IMR-90 (cell line): Measurements from ENCODE around the gene C3. TPM values are rescaled to one million over a fixed set of nuclear protein-coding genes. Genes with fewer than 3 reads are reported as not detected.

Source experiments
- ATAC-seq: fragments of 200-7000 bp; cut with Tn5 transposase; 2 replicates; pipeline ENCODE4 v1.9.1; 2020; ENCODE audit warnings: low read depth, mild to moderate bottlenecking, moderate library complexity
- BruUV-seq: library from RNA; stranded (reverse); fragments of 400-500 nt; replicated peaks from 2 replicates; lab custom pipeline; 2021; lab: Mats Ljungman, UMichigan
- CTCF ChIA-PET: fragments of 300-600 bp; formaldehyde crosslinking; extraction: SDS; loops from one replicate; lab custom pipeline; 2021; ENCODE audit warnings: antibody characterized with exemption; lab: Yijun Ruan, JAX
- POLR2A ChIA-PET: fragments of 300-600 bp; sonication (Branson Sonifier 250); formaldehyde crosslinking; loops from one replicate; lab custom pipeline; 2022; ENCODE audit warnings: antibody characterized with exemption; ENCODE audit not compliant: unreplicated experiment; lab: Charles Lee
- DNase-seq: peaks from one replicate; pipeline ENCODE4 v3.0.0; 2013
- H2AFZ ChIP-seq: replicated peaks from 2 replicates; pipeline ENCODE3; 2013; ENCODE audit warnings: low read length, mild to moderate bottlenecking; ENCODE audit not compliant: poor library complexity
- H2AK5ac ChIP-seq: 2 replicates; pipeline ENCODE4 v1.6.1; 2013; ENCODE audit warnings: low read depth, low read length, inconsistent platforms
- H2AK9ac ChIP-seq: replicated peaks from 2 replicates; pipeline ENCODE3; 2013; ENCODE audit warnings: mild to moderate bottlenecking, low read depth, low read length, moderate library complexity; ENCODE audit not compliant: poor library complexity
- H2BK120ac ChIP-seq: 2 replicates; pipeline ENCODE4 v1.6.1; 2013; ENCODE audit warnings: low read depth, low read length, inconsistent platforms
- H2BK15ac ChIP-seq: 3 replicates; pipeline ENCODE4 v1.6.1; 2013; ENCODE audit warnings: low read depth, low read length, inconsistent platforms
- H2BK20ac ChIP-seq: 2 replicates; pipeline ENCODE4 v1.6.1; 2013; ENCODE audit warnings: low read depth, mild to moderate bottlenecking, inconsistent platforms, low read length, moderate library complexity
- H2BK5ac ChIP-seq: 2 replicates; pipeline ENCODE4 v1.6.1; 2013; ENCODE audit warnings: mild to moderate bottlenecking, low read depth, low read length, inconsistent platforms; ENCODE audit not compliant: poor library complexity, severe bottlenecking
- H3K14ac ChIP-seq: replicated peaks from 2 replicates; pipeline ENCODE4 v1.6.1; 2013; ENCODE audit warnings: low read depth, low read length, inconsistent platforms
- H3K18ac ChIP-seq: 2 replicates; pipeline ENCODE4 v1.6.1; 2013; ENCODE audit warnings: low read depth, low read length, control low read depth
- H3K23ac ChIP-seq: 2 replicates; pipeline ENCODE4 v1.6.1; 2013; ENCODE audit warnings: low read depth, low read length, inconsistent platforms
- H3K27ac ChIP-seq: 2 replicates; pipeline ENCODE4 v1.5.1; 2013; ENCODE audit warnings: mild to moderate bottlenecking, control low read depth, low read length; ENCODE audit not compliant: insufficient read depth
- H3K27me3 ChIP-seq: 2 replicates; pipeline ENCODE4 v1.6.1; 2013; ENCODE audit warnings: low read length; ENCODE audit not compliant: control insufficient read depth, insufficient read depth
- H3K36me3 ChIP-seq: 2 replicates; pipeline ENCODE4 v1.6.1; 2013; ENCODE audit warnings: low read length, mixed read lengths; ENCODE audit not compliant: control insufficient read depth, insufficient read depth
- H3K4ac ChIP-seq: 2 replicates; pipeline ENCODE4 v1.6.1; 2013; ENCODE audit warnings: low read depth, low read length, inconsistent platforms
- H3K4me1 ChIP-seq: 2 replicates; pipeline ENCODE4 v1.6.1; 2013; ENCODE audit warnings: low read length, mixed read lengths; ENCODE audit not compliant: control insufficient read depth, insufficient read depth
- H3K4me2 ChIP-seq: 2 replicates; pipeline ENCODE4 v1.6.1; 2013; ENCODE audit warnings: low read depth, mild to moderate bottlenecking, control low read depth, low read length, moderate library complexity
- H3K4me3 ChIP-seq: 2 replicates; pipeline ENCODE4 v1.5.1; 2013; ENCODE audit warnings: low read depth, mild to moderate bottlenecking, control low read depth, low read length, moderate library complexity; ENCODE audit not compliant: insufficient read depth
- H3K56ac ChIP-seq: 2 replicates; pipeline ENCODE4 v1.6.1; 2013; ENCODE audit warnings: low read length, inconsistent platforms; ENCODE audit not compliant: insufficient read depth; ENCODE audit errors: extremely low read depth
- H3K79me1 ChIP-seq, 2 experiments: 2 replicates each; pipeline ENCODE4 v1.6.1; 2013; ENCODE audit warnings: low read length in 2 of 2, inconsistent platforms in 1 of 2, low read depth in 1 of 2
- H3K9ac ChIP-seq: 2 replicates; pipeline ENCODE4 v1.6.1; 2013; ENCODE audit warnings: low read depth, low read length, control low read depth
- H3K9me1 ChIP-seq: 2 replicates; pipeline ENCODE4 v1.6.1; 2013; ENCODE audit warnings: low read length, inconsistent platforms; ENCODE audit not compliant: insufficient read depth
- H3K9me3 ChIP-seq: 2 replicates; pipeline ENCODE4 v1.6.1; 2013; ENCODE audit warnings: low read length; ENCODE audit not compliant: control insufficient read depth, insufficient read depth
- H4K20me1 ChIP-seq: 2 replicates; pipeline ENCODE4 v1.6.1; 2013; ENCODE audit warnings: low read length, inconsistent platforms; ENCODE audit not compliant: insufficient read depth
- H4K5ac ChIP-seq: 2 replicates; pipeline ENCODE4 v1.6.1; 2013; ENCODE audit warnings: mild to moderate bottlenecking, low read depth, low read length, control low read depth
- H4K8ac ChIP-seq, 2 experiments: 2 replicates each; pipeline ENCODE4 v1.6.1; 2013; ENCODE audit warnings: low read depth in 2 of 2, low read length in 2 of 2, control low read depth in 1 of 2, inconsistent platforms in 1 of 2
- H4K91ac ChIP-seq: 2 replicates; pipeline ENCODE4 v1.6.1; 2013; ENCODE audit warnings: low read depth, low read length, inconsistent platforms; ENCODE audit not compliant: insufficient read depth
- CHD1 ChIP-seq: IDR thresholded peaks from 2 replicates; pipeline ENCODE4 v1.6.1; 2012; ENCODE audit warnings: low read depth, low read length, improper control_type of control experiment
- ELK1 ChIP-seq: fragments of 150-350 bp; IDR thresholded peaks from 2 replicates; pipeline ENCODE4 v1.6.1; 2016; ENCODE audit warnings: low read depth, mild to moderate bottlenecking, low read length, moderate library complexity, borderline replicate concordance
- MAFK ChIP-seq: IDR thresholded peaks from 2 replicates; pipeline ENCODE4 v1.6.1; 2012; ENCODE audit warnings: low read depth, low read length, improper control_type of control experiment
- MAZ ChIP-seq: IDR thresholded peaks from 2 replicates; pipeline ENCODE4 v1.6.1; 2012; ENCODE audit warnings: low read depth, mild to moderate bottlenecking, low read length, improper control_type of control experiment, moderate library complexity, borderline replicate concordance
- MXI1 ChIP-seq: IDR thresholded peaks from 2 replicates; pipeline ENCODE4 v1.6.1; 2012; ENCODE audit warnings: low read depth, mild to moderate bottlenecking, low read length, moderate library complexity, borderline replicate concordance
- NFE2L2 ChIP-seq: fragments of 150-350 bp; IDR thresholded peaks from 2 replicates; pipeline ENCODE4 v1.6.1; 2016; ENCODE audit warnings: low read depth, mild to moderate bottlenecking, low read length
- RCOR1 ChIP-seq: IDR thresholded peaks from 2 replicates; pipeline ENCODE4 v1.6.1; 2012; ENCODE audit warnings: mild to moderate bottlenecking, low read length, improper control_type of control experiment; ENCODE audit not compliant: insufficient replicate concordance
- RFX5 ChIP-seq: IDR thresholded peaks from 2 replicates; pipeline ENCODE4 v1.8.0; 2012; ENCODE audit warnings: low read depth, mild to moderate bottlenecking, low read length, moderate library complexity
- SMC3 ChIP-seq: fragments of 150-350 bp; IDR thresholded peaks from 2 replicates; pipeline ENCODE4 v1.6.1; 2016; ENCODE audit warnings: low read depth, mild to moderate bottlenecking, antibody characterized with exemption, low read length, moderate library complexity
- WGBS, 2 experiments: methylation state at CpG; one replicate each; pipeline versions ENCODE4 v1.1.5 to v1.1.7; 2013; ENCODE audit warnings: missing lambda C conversion rate in 2 of 2; ENCODE audit not compliant: insufficient read length in 1 of 2; ENCODE audit errors: extremely low coverage in 2 of 2; 5-methylcytosine and 5-hydroxymethylcytosine counted together
- dilution Hi-C: fragments of 300-500 bp; cut with HindIII; formaldehyde crosslinking; loops from one replicate; pipeline ENCODE4 v1.14.3; 2018; ENCODE audit warnings: low sequenced_read_pairs; ENCODE audit not compliant: unreplicated experiment
- in situ Hi-C: fragments of 300-500 bp; cut with MboI; formaldehyde crosslinking; loops from 3 replicates; pipeline ENCODE4 v1.14.3; 2019; ENCODE audit warnings: low sequenced_read_pairs, inconsistent platforms, mixed read lengths
- intact Hi-C: fragments of 100-400 bp; cut with micrococcal nuclease; formaldehyde crosslinking; loops from 2 replicates; pipeline ENCODE4 v1.10.0; 2022
- polyA plus RNA-seq, 3 experiments: library from polyadenylated mRNA; depleted of rRNA; stranded (reverse); fragments of >200 nt; gene quantifications; 2 replicates each; pipeline ENCODE4 v1.2.3, GENCODE V29; 2012; ENCODE audit warnings: low replicate concordance in 1 of 3
- total RNA-seq: library from RNA; depleted of rRNA; stranded (reverse); fragments of >200 nt; gene quantifications from 2 replicates; pipeline ENCODE4 v1.2.3, GENCODE V29; 2012
- TF ChIP-seq, protein P1 (sequence below): conservative IDR thresholded peaks from 2 replicates; pipeline ENCODE4 v1.5.1; 2012; ENCODE audit warnings: mild to moderate bottlenecking, low read depth, low read length, improper control_type of control experiment

The C3 gene
- total and polyA plus RNA-seq, 2 of the 4 experiments (the other 2 are of a cell fraction) = 0.36 TPM; not detected in 1

DNA sequence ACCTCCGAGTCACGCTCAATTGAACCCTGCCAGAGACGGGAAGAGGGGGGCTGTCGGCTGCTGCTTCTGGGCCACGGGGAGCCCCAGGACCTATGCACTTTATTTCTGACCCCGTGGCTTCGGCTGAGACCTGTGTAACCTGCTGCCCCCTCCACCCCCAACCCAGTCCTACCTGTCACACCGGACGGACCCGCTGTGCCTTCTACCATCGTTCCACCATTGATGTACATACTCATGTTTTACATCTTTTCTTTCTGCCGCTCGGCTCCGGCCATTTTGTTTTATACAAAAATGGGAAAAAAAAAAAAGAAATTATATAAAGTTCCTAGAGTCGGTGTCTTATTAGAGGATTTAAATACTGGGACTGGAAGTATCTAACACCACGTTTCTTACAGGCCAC, 30.7 kb upstream of the C3 start:
- H2BK20ac ChIP-seq = no peak overlapping the region
- no peak overlapping the region for H3K4ac ChIP-seq
- H3K4me3 ChIP-seq = no peak overlapping the region
- no peak for TF ChIP-seq SMC3
- no peak for TF ChIP-seq NFE2L2
- TF ChIP-seq RFX5 = no peak
- TF ChIP-seq CHD1 = no peak
- no peak for TF ChIP-seq RCOR1
- TF ChIP-seq MAZ = no peak
- no peak for TF ChIP-seq MAFK
- TF ChIP-seq MXI1 = no peak
- TF ChIP-seq ELK1 = no peak
- TF ChIP-seq, protein P1, sequence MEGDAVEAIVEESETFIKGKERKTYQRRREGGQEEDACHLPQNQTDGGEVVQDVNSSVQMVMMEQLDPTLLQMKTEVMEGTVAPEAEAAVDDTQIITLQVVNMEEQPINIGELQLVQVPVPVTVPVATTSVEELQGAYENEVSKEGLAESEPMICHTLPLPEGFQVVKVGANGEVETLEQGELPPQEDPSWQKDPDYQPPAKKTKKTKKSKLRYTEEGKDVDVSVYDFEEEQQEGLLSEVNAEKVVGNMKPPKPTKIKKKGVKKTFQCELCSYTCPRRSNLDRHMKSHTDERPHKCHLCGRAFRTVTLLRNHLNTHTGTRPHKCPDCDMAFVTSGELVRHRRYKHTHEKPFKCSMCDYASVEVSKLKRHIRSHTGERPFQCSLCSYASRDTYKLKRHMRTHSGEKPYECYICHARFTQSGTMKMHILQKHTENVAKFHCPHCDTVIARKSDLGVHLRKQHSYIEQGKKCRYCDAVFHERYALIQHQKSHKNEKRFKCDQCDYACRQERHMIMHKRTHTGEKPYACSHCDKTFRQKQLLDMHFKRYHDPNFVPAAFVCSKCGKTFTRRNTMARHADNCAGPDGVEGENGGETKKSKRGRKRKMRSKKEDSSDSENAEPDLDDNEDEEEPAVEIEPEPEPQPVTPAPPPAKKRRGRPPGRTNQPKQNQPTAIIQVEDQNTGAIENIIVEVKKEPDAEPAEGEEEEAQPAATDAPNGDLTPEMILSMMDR = no peak
- ChIA-PET POLR2A (no interaction called here), CTCF (no interaction called here)
- DNase-seq = no peak
- H4K8ac ChIP-seq = no peak overlapping the region
- dilution Hi-C loops (no loop called here), intact Hi-C loops (no loop called here), in situ Hi-C loops (no loop called here)
- no peak overlapping the region for H3K23ac ChIP-seq
- H2BK15ac ChIP-seq = no peak overlapping the region
- H3K9ac ChIP-seq = no peak overlapping the region
- H3K79me1 ChIP-seq = peaks cover 9 to 11% of the 10 kb centered on the region in 2 experiments
- H2BK5ac ChIP-seq = no peak overlapping the region
- WGBS, 2 experiments = 80% methylated on average over 2 of the region's 16 CpGs; no CpG with 5 or more reads in 1 of the 2 experiments
- no peaks in the 10 kb centered on the region for H3K27me3 ChIP-seq
- H3K14ac ChIP-seq = no peak overlapping the region
- H3K18ac ChIP-seq = no peak overlapping the region
- H3K27ac ChIP-seq = no peak overlapping the region
- no peak overlapping the region for H4K91ac ChIP-seq
- H2AK9ac ChIP-seq = no peak overlapping the region
- no peak for ATAC-seq
- no peak overlapping the region for H3K56ac ChIP-seq
- H3K4me2 ChIP-seq = no peak overlapping the region
- no peaks in the 10 kb centered on the region for H4K20me1 ChIP-seq
- H3K4me1 ChIP-seq = no peaks in the 10 kb centered on the region
- no peaks in the 10 kb centered on the region for H3K9me1 ChIP-seq
- H3K9me3 ChIP-seq = no peaks in the 10 kb centered on the region
- no peak overlapping the region for H2AFZ ChIP-seq
- no TSS peak for BruUV-seq
- H2BK120ac ChIP-seq = no peak overlapping the region
- peaks cover 48% of the 10 kb centered on the region for H3K36me3 ChIP-seq
- H4K5ac ChIP-seq = no peak overlapping the region
- H2AK5ac ChIP-seq = no peak overlapping the region
